ENCODE data around the gene SRRM5. TPM values are rescaled to one million over a fixed set of nuclear protein-coding genes. Genes with fewer than 3 reads are reported as not detected.

Gene SRRM5
- total and polyA plus RNA-seq, 4 donors: 0.07 to 0.09 (median 0.09) TPM

DNA sequence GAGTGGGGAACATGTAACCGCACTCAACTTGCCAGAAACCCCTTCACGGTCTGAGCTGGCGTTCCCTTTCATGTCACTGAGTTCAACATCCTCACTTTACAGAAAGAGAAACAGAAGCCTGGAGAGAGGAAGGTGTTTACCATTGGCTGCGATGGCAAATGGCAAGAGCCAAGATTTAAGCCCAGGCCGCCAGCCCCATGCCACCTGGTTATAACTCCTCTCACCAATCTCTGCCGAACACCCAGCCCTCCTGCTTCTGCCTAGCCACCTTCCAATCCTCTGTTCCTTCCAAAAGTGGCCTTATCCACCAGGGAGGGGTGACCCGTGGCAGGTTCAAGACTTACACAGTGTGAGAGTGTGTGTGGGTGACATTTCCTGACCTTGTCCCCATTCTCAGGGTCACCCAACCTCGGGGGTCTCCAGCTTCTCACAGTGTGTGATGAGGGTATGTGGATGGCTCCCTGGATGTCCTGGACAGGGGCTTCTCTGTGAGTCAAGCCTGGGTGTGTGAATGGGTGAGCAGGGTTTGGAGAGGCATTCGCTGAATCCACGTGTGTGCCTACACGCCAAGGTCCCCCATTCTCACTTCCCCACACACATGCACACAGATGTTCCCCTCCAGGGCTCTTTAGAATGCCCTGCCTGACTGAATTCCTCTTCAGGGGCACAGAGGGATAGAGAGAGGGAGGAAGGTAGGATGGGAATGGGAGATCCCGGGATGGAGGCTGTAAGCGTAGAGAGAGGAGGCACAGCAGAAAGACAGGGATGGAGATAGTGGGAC lies 26.5 kb downstream of the SRRM5 start:
- Histone ChIP-seq H3K27me3 (ENCODE audit: control insufficient read depth in 4 of 4, insufficient read depth in 4 of 4, low read length in 3 of 4) (no peaks in the 10 kb centered on the region), H3K9ac (ENCODE audit: low read depth in 1 of 2, low read length in 2 of 2) (no peak overlapping the region), H3K9me3 (ENCODE audit: control insufficient read depth in 4 of 4, low read length in 3 of 4) (no peaks in the 10 kb centered on the region), H3K27ac (ENCODE audit: low read depth in 1 of 2, low read length in 2 of 2) (no peak overlapping the region), H3K4me3 (ENCODE audit: low read depth in 1 of 3, low read length in 3 of 3) (no peak overlapping the region), H3K4me1 (ENCODE audit: control insufficient read depth in 4 of 4, insufficient read depth in 4 of 4, low read length in 3 of 4) (peaks cover 4 to 11% (median 9%) of the 10 kb centered on the region in 4 donors), H3K36me3 (ENCODE audit: control insufficient read depth in 4 of 4, insufficient read depth in 3 of 4, low read depth in 1 of 4, low read length in 3 of 4) (no peaks in the 10 kb centered on the region)
- 85% methylated on average over 13 of the region's 13 CpGs for WGBS
- DNase-seq (ENCODE audit: low spot score): no peak
- TF ChIP-seq NR2F2 (IDR thresholded peaks at IDR 0.05) (no peak), RXRA (IDR thresholded peaks at IDR 0.05) (no peak), RAD21 (IDR thresholded peaks at IDR 0.05) (no peak), HNF4G (IDR thresholded peaks at IDR 0.05) (no peak), YY1 (IDR thresholded peaks at IDR 0.05) (no peak), TAF1 (conservative IDR thresholded peaks at IDR 0.05) (no peak), FOXA2 (IDR thresholded peaks at IDR 0.05) (no peak), SP1 (IDR thresholded peaks at IDR 0.05) (no peak), EGR1 (IDR thresholded peaks at IDR 0.05; ENCODE audit: low read depth in 2 of 2) (no peak)
- TF ChIP-seq, protein P1, sequence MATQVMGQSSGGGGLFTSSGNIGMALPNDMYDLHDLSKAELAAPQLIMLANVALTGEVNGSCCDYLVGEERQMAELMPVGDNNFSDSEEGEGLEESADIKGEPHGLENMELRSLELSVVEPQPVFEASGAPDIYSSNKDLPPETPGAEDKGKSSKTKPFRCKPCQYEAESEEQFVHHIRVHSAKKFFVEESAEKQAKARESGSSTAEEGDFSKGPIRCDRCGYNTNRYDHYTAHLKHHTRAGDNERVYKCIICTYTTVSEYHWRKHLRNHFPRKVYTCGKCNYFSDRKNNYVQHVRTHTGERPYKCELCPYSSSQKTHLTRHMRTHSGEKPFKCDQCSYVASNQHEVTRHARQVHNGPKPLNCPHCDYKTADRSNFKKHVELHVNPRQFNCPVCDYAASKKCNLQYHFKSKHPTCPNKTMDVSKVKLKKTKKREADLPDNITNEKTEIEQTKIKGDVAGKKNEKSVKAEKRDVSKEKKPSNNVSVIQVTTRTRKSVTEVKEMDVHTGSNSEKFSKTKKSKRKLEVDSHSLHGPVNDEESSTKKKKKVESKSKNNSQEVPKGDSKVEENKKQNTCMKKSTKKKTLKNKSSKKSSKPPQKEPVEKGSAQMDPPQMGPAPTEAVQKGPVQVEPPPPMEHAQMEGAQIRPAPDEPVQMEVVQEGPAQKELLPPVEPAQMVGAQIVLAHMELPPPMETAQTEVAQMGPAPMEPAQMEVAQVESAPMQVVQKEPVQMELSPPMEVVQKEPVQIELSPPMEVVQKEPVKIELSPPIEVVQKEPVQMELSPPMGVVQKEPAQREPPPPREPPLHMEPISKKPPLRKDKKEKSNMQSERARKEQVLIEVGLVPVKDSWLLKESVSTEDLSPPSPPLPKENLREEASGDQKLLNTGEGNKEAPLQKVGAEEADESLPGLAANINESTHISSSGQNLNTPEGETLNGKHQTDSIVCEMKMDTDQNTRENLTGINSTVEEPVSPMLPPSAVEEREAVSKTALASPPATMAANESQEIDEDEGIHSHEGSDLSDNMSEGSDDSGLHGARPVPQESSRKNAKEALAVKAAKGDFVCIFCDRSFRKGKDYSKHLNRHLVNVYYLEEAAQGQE (IDR thresholded peaks at IDR 0.05): no peak
- TF ChIP-seq, protein P2, sequence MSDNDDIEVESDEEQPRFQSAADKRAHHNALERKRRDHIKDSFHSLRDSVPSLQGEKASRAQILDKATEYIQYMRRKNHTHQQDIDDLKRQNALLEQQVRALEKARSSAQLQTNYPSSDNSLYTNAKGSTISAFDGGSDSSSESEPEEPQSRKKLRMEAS (IDR thresholded peaks at IDR 0.05): no peak
- TF ChIP-seq, protein P3, sequence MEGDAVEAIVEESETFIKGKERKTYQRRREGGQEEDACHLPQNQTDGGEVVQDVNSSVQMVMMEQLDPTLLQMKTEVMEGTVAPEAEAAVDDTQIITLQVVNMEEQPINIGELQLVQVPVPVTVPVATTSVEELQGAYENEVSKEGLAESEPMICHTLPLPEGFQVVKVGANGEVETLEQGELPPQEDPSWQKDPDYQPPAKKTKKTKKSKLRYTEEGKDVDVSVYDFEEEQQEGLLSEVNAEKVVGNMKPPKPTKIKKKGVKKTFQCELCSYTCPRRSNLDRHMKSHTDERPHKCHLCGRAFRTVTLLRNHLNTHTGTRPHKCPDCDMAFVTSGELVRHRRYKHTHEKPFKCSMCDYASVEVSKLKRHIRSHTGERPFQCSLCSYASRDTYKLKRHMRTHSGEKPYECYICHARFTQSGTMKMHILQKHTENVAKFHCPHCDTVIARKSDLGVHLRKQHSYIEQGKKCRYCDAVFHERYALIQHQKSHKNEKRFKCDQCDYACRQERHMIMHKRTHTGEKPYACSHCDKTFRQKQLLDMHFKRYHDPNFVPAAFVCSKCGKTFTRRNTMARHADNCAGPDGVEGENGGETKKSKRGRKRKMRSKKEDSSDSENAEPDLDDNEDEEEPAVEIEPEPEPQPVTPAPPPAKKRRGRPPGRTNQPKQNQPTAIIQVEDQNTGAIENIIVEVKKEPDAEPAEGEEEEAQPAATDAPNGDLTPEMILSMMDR (IDR thresholded peaks at IDR 0.05; ENCODE audit: low read depth, low read length, missing input control): no peak
- TF ChIP-seq, protein P4, sequence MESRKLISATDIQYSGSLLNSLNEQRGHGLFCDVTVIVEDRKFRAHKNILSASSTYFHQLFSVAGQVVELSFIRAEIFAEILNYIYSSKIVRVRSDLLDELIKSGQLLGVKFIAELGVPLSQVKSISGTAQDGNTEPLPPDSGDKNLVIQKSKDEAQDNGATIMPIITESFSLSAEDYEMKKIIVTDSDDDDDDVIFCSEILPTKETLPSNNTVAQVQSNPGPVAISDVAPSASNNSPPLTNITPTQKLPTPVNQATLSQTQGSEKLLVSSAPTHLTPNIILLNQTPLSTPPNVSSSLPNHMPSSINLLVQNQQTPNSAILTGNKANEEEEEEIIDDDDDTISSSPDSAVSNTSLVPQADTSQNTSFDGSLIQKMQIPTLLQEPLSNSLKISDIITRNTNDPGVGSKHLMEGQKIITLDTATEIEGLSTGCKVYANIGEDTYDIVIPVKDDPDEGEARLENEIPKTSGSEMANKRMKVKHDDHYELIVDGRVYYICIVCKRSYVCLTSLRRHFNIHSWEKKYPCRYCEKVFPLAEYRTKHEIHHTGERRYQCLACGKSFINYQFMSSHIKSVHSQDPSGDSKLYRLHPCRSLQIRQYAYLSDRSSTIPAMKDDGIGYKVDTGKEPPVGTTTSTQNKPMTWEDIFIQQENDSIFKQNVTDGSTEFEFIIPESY (IDR thresholded peaks at IDR 0.05): no peak
- TF ChIP-seq, protein P5, sequence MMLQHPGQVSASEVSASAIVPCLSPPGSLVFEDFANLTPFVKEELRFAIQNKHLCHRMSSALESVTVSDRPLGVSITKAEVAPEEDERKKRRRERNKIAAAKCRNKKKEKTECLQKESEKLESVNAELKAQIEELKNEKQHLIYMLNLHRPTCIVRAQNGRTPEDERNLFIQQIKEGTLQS (IDR thresholded peaks at IDR 0.05): no peak

Data from liver (tissue), 9 donors.